ENCODE results near the gene ITGAD. TPM values are rescaled to one million over a fixed set of nuclear protein-coding genes. Genes with fewer than 3 reads are reported as not detected.

The ITGAD gene
- total RNA-seq, 1 donor from 2014 or later = 0.07 TPM

GRCh38 chr16:31471875-31472708, 79.0 kb downstream of the ITGAD start, which contains the start of gene TGFB1I1:
TSS of gene TGFB1I1 (plus strand) at chr16:31472152. CDS start at chr16:31472189, 37 bp downstream.
- CTCF ChIA-PET = interaction anchor here (1.1 kb wide), 1 partner anchor 11 kb away, joined by 3 read pairs; no protein-coding TSS in a partner anchor
- intact Hi-C loops (cut with micrococcal nuclease) = loop anchor here (2.0 kb wide), 1 partner anchor 15 kb away; no protein-coding TSS in a partner anchor
- H3K27me3 Mint-ChIP-seq = no peaks in the 10 kb centered on the region

GRCh38 chr16:31472709-31473203, 79.6 kb downstream of the ITGAD start:
- peak overlapping the region; percentile 78 for H3K4me3 Mint-ChIP-seq
- ChIA-PET CTCF (no interaction called here), POLR2A (no interaction called here)
- H3K36me3 Mint-ChIP-seq (ENCODE audit: low read depth) = no peaks in the 10 kb centered on the region
- no peak for TF ChIP-seq CTCF (IDR thresholded peaks at IDR 0.05)
- no peaks in the 10 kb centered on the region for H3K9me3 Mint-ChIP-seq
- intact Hi-C loops (cut with micrococcal nuclease) = loop anchor here (2.0 kb wide), 1 partner anchor 14 kb away; no protein-coding TSS in a partner anchor
- DNase-seq (no peak), ATAC-seq (ENCODE audit: low read depth) (no peak)
- H3K4me1 Mint-ChIP-seq = peaks cover 43% of the 10 kb centered on the region
- no peak overlapping the region for H3K27ac Mint-ChIP-seq
- no peaks in the 10 kb centered on the region for H3K27me3 Mint-ChIP-seq

More at GRCh38 chr16:31471875-31472708, 79.0 kb downstream of the ITGAD start, which contains the start of gene TGFB1I1:
- Mint-ChIP-seq H3K9me3 (no peaks in the 10 kb centered on the region), H3K4me1 (peaks cover 46% of the 10 kb centered on the region), H3K4me3 (peak within 1 kb of the TSS; percentile 78), H3K36me3 (ENCODE audit: low read depth) (peaks cover 3% of the 10 kb centered on the region), H3K27ac (peak within 1 kb of the TSS; percentile 50)
- no peak for TF ChIP-seq CTCF (IDR thresholded peaks at IDR 0.05)
- ATAC-seq (ENCODE audit: low read depth) (peak; percentile 27), DNase-seq (no peak)
- POLR2A ChIA-PET = interaction anchor here (2.0 kb wide), 1 partner anchor 12 kb away, joined by 16 read pairs; the partner anchor contains the start of gene ARMC5

GRCh38 chr16:31473264-31473984, 80.3 kb downstream of the ITGAD start:
- Mint-ChIP-seq H3K27me3 (no peaks in the 10 kb centered on the region), H3K4me1 (peaks cover 39% of the 10 kb centered on the region), H3K9me3 (no peaks in the 10 kb centered on the region), H3K27ac (no peak overlapping the region), H3K4me3 (peak overlapping the region; percentile 78), H3K36me3 (ENCODE audit: low read depth) (no peaks in the 10 kb centered on the region)
- ChIA-PET POLR2A (no interaction called here), CTCF (no interaction called here)
- intact Hi-C loops (cut with micrococcal nuclease) = loop anchor here (2.0 kb wide), 1 partner anchor 13 kb away; no protein-coding TSS in a partner anchor
- no peak for TF ChIP-seq CTCF (IDR thresholded peaks at IDR 0.05)
- no peak for DNase-seq
- no peak for ATAC-seq (ENCODE audit: low read depth)

DNA sequence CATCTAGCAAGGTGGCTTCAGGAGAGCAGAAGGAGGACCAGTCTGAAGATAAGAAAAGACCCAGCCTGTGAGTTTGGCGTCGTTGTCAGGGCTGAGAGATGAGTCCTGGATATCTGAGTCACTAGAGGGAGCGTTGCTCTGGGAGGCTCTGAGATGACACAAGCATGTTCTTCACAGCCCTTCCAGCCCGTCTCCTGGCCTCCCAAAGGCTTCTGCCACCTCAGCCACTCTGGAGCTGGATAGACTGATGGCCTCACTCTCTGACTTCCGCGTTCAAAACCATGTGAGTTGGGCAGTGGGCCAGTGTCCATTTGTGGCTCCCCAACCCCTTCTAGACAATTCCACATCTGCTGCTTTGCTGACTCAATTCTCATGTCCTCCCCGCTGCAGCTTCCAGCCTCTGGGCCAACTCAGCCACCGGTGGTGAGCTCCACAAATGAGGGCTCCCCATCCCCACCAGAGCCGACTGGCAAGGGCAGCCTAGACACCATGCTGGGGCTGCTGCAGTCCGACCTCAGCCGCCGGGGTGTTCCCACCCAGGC, 81.1 kb downstream of the ITGAD start:
- H3K36me3 Mint-ChIP-seq (ENCODE audit: low read depth) = no peaks in the 10 kb centered on the region
- TF ChIP-seq CTCF (IDR thresholded peaks at IDR 0.05) = no peak
- H3K27me3 Mint-ChIP-seq = no peaks in the 10 kb centered on the region
- ATAC-seq (ENCODE audit: low read depth) = no peak
- ChIA-PET CTCF (interaction anchor here (1.4 kb wide), 1 partner anchor 394 kb away, joined by 3 read pairs; no protein-coding TSS in a partner anchor), POLR2A (interaction anchor here (0.8 kb wide), 1 partner anchor 14 kb away, joined by 4 read pairs; the partner anchor contains the start of gene ARMC5)
- H3K4me3 Mint-ChIP-seq = no peak overlapping the region
- intact Hi-C loops (cut with micrococcal nuclease) = no loop called here
- DNase-seq = no peak
- H3K9me3 Mint-ChIP-seq = no peaks in the 10 kb centered on the region
- H3K4me1 Mint-ChIP-seq = peaks cover 35% of the 10 kb centered on the region
- no peak overlapping the region for H3K27ac Mint-ChIP-seq

Measured in activated B cell treated with CpG ODN at 0.5 μM for 24 hours (primary cell).